Psoas muscle (tissue), 8 donors: Measurements from ENCODE around the gene ZKSCAN1. TPM values are rescaled to one million over a fixed set of nuclear protein-coding genes. Genes with fewer than 3 reads are reported as not detected.

Source experiments
- ATAC-seq, 4 donors: fragments of 200-7000 bp; cut with Tn5 transposase; one replicate each; pipeline ENCODE4 v1.9.1; 2020; ENCODE audit warnings: moderate library complexity in 3 of 4, mild to moderate bottlenecking in 2 of 4
- DNase-seq, 2 donors: peaks; one replicate each; pipeline ENCODE4 v3.0.0-alpha.2; 2020
- H3K27ac ChIP-seq: fragments of 200-600 bp; one replicate; pipeline ENCODE4 v1.8.0; 2022
- H3K27me3 ChIP-seq, 3 donors: fragments of 200-600 bp in 1 of 3; one replicate each; pipeline versions ENCODE4 v1.6.1 to v1.8.0; 2013 to 2022; ENCODE audit warnings: low read length in 2 of 3, mild to moderate bottlenecking in 2 of 3, moderate library complexity in 1 of 3; ENCODE audit not compliant: insufficient read depth in 3 of 3
- H3K36me3 ChIP-seq, 2 donors: fragments of 200-600 bp in 1 of 2; one replicate each; pipeline versions ENCODE4 v1.6.1 to v1.8.0; 2013 to 2022; ENCODE audit warnings: low read depth in 1 of 2, mild to moderate bottlenecking in 1 of 2, moderate library complexity in 1 of 2; ENCODE audit not compliant: insufficient read depth in 1 of 2
- H3K4me1 ChIP-seq: fragments of 200-600 bp; one replicate; pipeline ENCODE4 v1.8.0; 2022
- H3K4me3 ChIP-seq: fragments of 200-600 bp; one replicate; pipeline ENCODE4 v1.8.0; 2022; ENCODE audit warnings: mild to moderate bottlenecking
- H3K9me3 ChIP-seq: fragments of 200-600 bp; one replicate; pipeline ENCODE4 v1.8.0; 2022
- WGBS, 3 donors: extraction: QIAGEN DNeasy Blood & Tissue Kit; methylation state at CpG; one replicate each; pipeline versions ENCODE4 v1.1.6 to v1.1.7; 2013; 5-methylcytosine and 5-hydroxymethylcytosine counted together
- intact Hi-C, 2 donors: fragments of 100-400 bp; cut with DNase I; formaldehyde crosslinking; loops; one replicate each; pipeline versions ENCODE4 v1.11.0 to v1.14.2; 2022
- polyA plus RNA-seq, 3 donors: library from polyadenylated mRNA; stranded (reverse); fragments of 200-250 nt; gene quantifications; one replicate each; pipeline ENCODE4 v1.2.3, GENCODE V29; 2013
- total RNA-seq, 4 donors: library from RNA; stranded (reverse); fragmentation: NEBNext Ultra II Directional in 2 of 4; extraction: Animal tissue kit (Norgen Biotek cat#: 25700) in 2 of 4; gene quantifications; one replicate each; pipeline versions ENCODE4 v1.2.1 to v1.2.4, GENCODE V29; 2021 to 2023
- TF ChIP-seq, protein P1 (sequence below): fragments of 200-600 bp; IDR thresholded peaks from one replicate; pipeline ENCODE4 v1.8.0; 2022; ENCODE audit warnings: antibody characterized with exemption
- donor health status: healthy with polysubstance abuse.
- donor health status: DM: no; HTN: no; CAD: no; lungs with moderate emphysema.
- donor health status: Bipolar disorder and iron deficiency.
- donor health status: healthy.
- donor health status: DM: yes; HTN: yes; CAD: no.
- donor health status: DM: no; HTN: no; CAD: no.
- donor health status: DM: no; HTN: no; CAD: no.
- donor health status: DM: yes; HTN: yes; CAD: no.

The ZKSCAN1 gene
- total and polyA plus RNA-seq, 7 donors = 5.7 to 40.2 (median 38.5) TPM

DNA sequence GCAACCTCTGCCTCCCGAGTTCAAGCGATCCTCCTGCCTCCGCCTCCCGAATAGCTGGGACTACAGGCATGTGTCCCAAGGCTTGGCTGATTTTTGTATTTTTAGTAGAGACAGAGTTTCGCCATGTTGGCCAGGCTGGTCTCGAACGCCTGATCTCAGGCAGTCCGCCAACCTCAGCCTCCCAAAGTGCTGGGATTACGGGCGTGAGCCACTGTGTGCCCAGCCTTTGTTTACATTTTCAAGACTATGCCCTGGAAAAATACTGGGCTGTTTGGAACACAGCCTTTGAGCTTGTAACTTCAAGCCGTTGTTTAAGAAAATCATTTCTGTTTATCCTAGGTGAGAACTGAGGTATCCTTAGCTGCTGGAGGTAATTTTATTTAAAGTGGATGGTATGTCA is 1.9 kb downstream of the ZKSCAN1 start:
- TF ChIP-seq, protein P1, sequence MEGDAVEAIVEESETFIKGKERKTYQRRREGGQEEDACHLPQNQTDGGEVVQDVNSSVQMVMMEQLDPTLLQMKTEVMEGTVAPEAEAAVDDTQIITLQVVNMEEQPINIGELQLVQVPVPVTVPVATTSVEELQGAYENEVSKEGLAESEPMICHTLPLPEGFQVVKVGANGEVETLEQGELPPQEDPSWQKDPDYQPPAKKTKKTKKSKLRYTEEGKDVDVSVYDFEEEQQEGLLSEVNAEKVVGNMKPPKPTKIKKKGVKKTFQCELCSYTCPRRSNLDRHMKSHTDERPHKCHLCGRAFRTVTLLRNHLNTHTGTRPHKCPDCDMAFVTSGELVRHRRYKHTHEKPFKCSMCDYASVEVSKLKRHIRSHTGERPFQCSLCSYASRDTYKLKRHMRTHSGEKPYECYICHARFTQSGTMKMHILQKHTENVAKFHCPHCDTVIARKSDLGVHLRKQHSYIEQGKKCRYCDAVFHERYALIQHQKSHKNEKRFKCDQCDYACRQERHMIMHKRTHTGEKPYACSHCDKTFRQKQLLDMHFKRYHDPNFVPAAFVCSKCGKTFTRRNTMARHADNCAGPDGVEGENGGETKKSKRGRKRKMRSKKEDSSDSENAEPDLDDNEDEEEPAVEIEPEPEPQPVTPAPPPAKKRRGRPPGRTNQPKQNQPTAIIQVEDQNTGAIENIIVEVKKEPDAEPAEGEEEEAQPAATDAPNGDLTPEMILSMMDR = no peak
- peak overlapping the region; percentile 100 for H3K27ac ChIP-seq
- intact Hi-C loops = no loop called here
- H3K4me3 ChIP-seq = peak overlapping the region; percentile 98
- no peaks in the 10 kb centered on the region for H3K9me3 ChIP-seq
- ATAC-seq (no peak), DNase-seq (no peak)
- H3K27me3 ChIP-seq = no peaks in the 10 kb centered on the region
- 69 to 78% (median 71%) methylated on average over 11 of the region's 11 CpGs for WGBS, 3 donors
- peaks cover 23% of the 10 kb centered on the region for H3K4me1 ChIP-seq
- peaks cover 2 to 23% of the 10 kb centered on the region in 2 donors for H3K36me3 ChIP-seq

DNA sequence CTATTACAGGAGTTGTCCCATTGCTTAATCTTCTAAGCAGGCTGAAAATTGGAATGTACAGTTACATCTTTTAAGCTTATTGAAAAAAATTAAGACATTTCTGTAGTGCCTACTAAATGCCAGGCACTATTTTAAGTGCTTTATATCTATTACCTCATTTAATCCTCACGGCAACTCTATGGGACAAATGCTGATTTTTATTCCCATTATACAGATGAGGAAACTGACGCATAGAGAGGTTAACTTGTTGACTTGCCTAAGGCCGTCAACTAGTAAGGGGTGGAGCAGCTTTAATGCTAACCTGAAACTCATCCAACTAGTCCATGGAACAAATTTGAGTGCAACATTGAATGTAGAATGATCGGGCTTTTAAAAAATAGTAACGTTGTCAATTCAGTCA is 2.5 kb downstream of the ZKSCAN1 start:
- Histone ChIP-seq H3K36me3 (peaks cover 2 to 28% of the 10 kb centered on the region in 2 donors), H3K4me3 (peak overlapping the region; percentile 1), H3K27me3 (no peaks in the 10 kb centered on the region), H3K4me1 (peaks cover 23% of the 10 kb centered on the region), H3K9me3 (no peaks in the 10 kb centered on the region), H3K27ac (no peak overlapping the region)
- WGBS, 3 donors = 85 to 89% (median 89%) methylated on average over 5 of the region's 5 CpGs
- ATAC-seq = no peak
- intact Hi-C loops = loop anchor here in 1 of 2 donors (2.0 kb wide), 1 partner anchor 63 kb away; the partner anchor contains the start of gene ZNF3
- no peak for DNase-seq
- TF ChIP-seq, protein P1 = no peak

DNA sequence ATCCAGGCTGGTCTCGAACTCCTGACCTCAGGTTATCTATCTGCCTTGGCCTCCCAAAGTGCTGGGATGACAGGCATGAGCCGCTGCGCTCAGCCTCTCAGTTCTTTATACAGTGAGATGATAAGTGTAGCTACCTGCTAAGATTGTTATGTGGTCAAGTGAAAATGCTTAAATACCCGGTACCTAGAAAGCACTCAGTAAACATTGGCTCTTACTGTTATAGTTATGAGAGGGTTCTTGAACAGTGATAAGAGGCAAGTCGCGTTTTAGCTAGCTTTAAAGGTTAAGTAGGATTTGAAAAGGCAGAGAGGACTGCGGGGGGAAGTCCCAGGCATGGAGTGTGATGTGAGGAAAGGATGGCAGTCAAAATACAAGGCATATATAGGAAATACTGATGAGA is 4.5 kb downstream of the ZKSCAN1 start:
- Histone ChIP-seq H3K9me3 (no peaks in the 10 kb centered on the region), H3K27me3 (no peaks in the 10 kb centered on the region), H3K4me1 (peaks cover 23% of the 10 kb centered on the region), H3K36me3 (peaks cover 5 to 48% of the 10 kb centered on the region in 2 donors), H3K4me3 (no peak overlapping the region), H3K27ac (no peak overlapping the region)
- ATAC-seq = no peak
- 87 to 91% (median 91%) methylated on average over 7 of the region's 7 CpGs for WGBS, 3 donors
- intact Hi-C loops = loop anchor here in 1 of 2 donors (2.0 kb wide), 1 partner anchor 61 kb away; the partner anchor contains the start of gene ZNF3
- TF ChIP-seq, protein P1 = no peak
- no peak for DNase-seq

DNA sequence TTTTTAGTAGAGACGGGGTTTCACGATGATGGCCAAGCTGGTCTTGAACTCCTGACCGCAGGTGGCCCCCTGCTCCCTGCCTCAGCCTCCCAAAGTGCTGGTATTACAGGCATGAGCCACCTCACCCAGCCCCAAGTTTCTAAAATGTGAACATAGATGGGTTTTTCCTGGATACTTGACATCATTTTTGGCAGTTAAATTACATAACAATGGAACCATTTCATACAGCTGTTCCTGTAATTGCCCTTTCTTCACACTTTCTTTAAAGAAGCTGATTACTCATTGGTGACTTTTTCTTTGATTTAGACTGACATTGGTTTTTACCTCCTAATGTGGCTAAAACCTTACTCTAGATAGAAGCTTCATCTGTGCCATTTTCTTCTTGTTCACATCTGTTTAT is 5.9 kb downstream of the ZKSCAN1 start:
- Histone ChIP-seq H3K4me1 (peaks cover 23% of the 10 kb centered on the region), H3K27ac (no peak overlapping the region), H3K27me3 (no peaks in the 10 kb centered on the region), H3K36me3 (peaks cover 5 to 62% of the 10 kb centered on the region in 2 donors), H3K9me3 (no peaks in the 10 kb centered on the region), H3K4me3 (no peak overlapping the region)
- DNase-seq (no peak), ATAC-seq (no peak)
- intact Hi-C loops = no loop called here
- TF ChIP-seq, protein P1 = no peak
- 32 to 56% (median 50%) methylated on average over 3 of the region's 3 CpGs for WGBS, 3 donors

DNA sequence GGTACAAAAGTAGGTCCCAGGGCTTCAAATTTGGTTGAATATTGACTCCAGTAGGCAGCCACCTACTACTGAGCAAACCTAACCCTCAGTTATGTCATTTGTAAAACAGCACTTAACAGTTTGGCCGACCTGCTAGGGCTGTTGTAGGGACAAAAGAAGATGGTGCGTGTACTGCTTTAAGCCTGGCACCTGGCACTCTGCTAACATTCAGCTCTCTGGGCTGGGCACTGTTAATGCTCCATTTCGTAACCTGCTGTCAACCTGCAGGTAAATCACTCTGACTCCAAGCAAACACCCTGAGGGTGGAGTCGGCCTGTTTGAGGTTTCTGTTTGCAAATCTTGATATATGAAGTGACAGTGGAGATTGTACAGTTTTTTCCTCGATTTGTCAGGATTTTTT is 7.2 kb downstream of the ZKSCAN1 start:
- intact Hi-C loops = no loop called here
- Histone ChIP-seq H3K4me1 (peaks cover 10% of the 10 kb centered on the region), H3K27ac (no peak overlapping the region), H3K4me3 (no peak overlapping the region), H3K27me3 (no peaks in the 10 kb centered on the region), H3K9me3 (no peaks in the 10 kb centered on the region), H3K36me3 (peaks cover 5 to 75% of the 10 kb centered on the region in 2 donors)
- TF ChIP-seq, protein P1 = no peak
- ATAC-seq = peak; percentile 35 to 86 (median 78)
- 76 to 88% (median 78%) methylated on average over 5 of the region's 5 CpGs for WGBS, 3 donors
- no peak for DNase-seq
